ENCODE data around the gene PPA2.

The PPA2 gene

GRCh38 chr4:105387466-105387865, 86.4 kb downstream of the PPA2 start:
- DNase-seq = no peak

GRCh38 chr4:105386012-105386411, 87.8 kb downstream of the PPA2 start:
- DNase-seq = no peak

- no peak for DNase-seq
Observed at GRCh38 chr4:105374071-105374470, 99.8 kb downstream of the PPA2 start.

- no peak for DNase-seq
Observed at GRCh38 chr4:105373324-105373723, 100.5 kb downstream of the PPA2 start.

GRCh38 chr4:105369988-105370387, 103.9 kb downstream of the PPA2 start:
- DNase-seq = no peak

- DNase-seq = no peak
Observed at GRCh38 chr4:105361053-105361452, 112.8 kb downstream of the PPA2 start.

GRCh38 chr4:105357258-105357980, 116.4 kb downstream of the PPA2 start:
- DNase-seq = no peak

- no peak for DNase-seq
Observed at GRCh38 chr4:105356194-105356593, 117.7 kb downstream of the PPA2 start.

GRCh38 chr4:105352826-105353225, 121.0 kb downstream of the PPA2 start:
- DNase-seq = no peak

- DNase-seq = no peak
Observed at GRCh38 chr4:105351861-105352260, 122.0 kb downstream of the PPA2 start.

- DNase-seq = no peak
Observed at GRCh38 chr4:105350859-105351490, 122.9 kb downstream of the PPA2 start.

GRCh38 chr4:105348719-105349118, 125.1 kb downstream of the PPA2 start:
- no peak for DNase-seq

GRCh38 chr4:105346869-105347268, 127.0 kb downstream of the PPA2 start:
- DNase-seq = no peak

- no peak for DNase-seq
Observed at GRCh38 chr4:105345838-105346237, 128.0 kb downstream of the PPA2 start.

- DNase-seq = no peak
Observed at GRCh38 chr4:105345358-105345757, 128.5 kb downstream of the PPA2 start.

- DNase-seq = no peak
Observed at GRCh38 chr4:105344141-105344540, 129.7 kb downstream of the PPA2 start.

GRCh38 chr4:105343146-105343931, 130.5 kb downstream of the PPA2 start:
- DNase-seq = no peak

GRCh38 chr4:105329081-105329480, 144.8 kb downstream of the PPA2 start:
- no peak for DNase-seq

- no peak for DNase-seq
Observed at GRCh38 chr4:105327956-105328355, 145.9 kb downstream of the PPA2 start.

- DNase-seq = no peak
Observed at GRCh38 chr4:105327222-105327621, 146.6 kb downstream of the PPA2 start.
